DMS79 (cell line): ENCODE results near the gene RCAN2.
"Not testable (repeated sequence)": the region's sequence is repeated elsewhere in the genome, so short reads cannot be mapped to it uniquely, and the experiment has no call there.

Source experiments
- DNase-seq: peaks from one replicate; lab custom pipeline; 2025; lab: John Stamatoyannopoulos, UW

RCAN2 gene

GRCh38 chr6:46332448-46332847 is 158.8 kb downstream of the RCAN2 start:
- not testable (repeated sequence) for DNase-seq

DNA sequence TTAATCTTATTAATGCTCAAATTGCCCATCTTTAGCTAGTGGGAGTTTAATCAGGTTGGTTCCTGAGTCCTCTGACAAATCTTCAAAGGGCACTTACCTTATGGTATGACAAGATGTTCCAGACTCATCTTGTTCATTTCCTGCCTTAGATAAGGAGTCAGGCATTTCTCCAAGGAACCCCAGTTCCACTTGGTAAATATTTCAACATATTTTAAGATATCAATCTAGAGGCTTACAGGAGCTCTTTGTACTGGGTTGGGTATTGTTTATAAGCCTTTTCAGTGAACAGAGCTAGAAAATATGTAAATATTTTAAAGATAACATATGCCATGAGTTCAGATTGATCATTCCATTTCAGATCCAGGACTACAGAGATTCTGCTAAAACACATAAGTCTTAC is 159.8 kb downstream of the RCAN2 start:
- DNase-seq: no peak

DNA sequence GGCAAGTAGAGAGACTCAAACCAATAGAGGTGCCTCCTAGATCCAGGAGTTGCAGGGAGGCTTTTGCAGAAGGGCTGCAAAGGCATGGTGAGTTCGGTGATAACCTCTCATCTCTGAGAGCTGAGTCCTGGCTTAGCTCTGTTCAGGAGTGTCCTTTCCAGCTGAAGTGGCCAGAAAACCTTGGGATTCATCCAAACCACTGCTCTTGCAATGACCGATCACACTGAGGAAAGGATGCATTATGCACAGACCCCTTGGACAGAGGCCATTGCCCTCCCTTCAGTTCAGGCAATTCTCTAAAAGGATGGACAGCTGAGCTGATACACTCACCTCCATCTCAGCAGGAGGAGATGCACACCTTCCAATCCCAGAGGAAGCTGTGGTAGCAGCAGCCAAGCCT is 161.7 kb downstream of the RCAN2 start:
- DNase-seq: peak; percentile 65

- DNase-seq: no peak
These were observed 163.5 kb downstream of the RCAN2 start for GRCh38 chr6:46327779-46328178.

- peak; percentile 6 for DNase-seq
These were observed 165.4 kb downstream of the RCAN2 start for GRCh38 chr6:46325561-46326530.

DNA sequence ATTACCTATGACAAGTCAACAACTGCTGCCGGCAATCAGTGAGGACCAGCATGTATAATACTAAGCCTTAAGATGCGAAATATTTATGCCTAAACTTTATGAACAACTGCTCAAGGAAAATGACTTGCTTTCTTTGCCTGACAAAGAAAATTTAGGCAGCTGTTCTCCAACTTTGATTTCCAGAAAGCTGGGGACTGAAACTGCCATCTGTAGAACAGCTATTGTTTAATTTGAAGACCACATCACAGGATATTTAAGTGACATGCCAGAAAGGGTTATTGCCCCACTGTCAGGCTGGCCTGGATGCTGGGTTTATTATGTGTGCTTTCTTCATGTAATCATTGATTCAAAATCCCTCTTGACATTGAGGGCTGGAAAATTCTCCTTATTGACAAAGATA is 166.5 kb downstream of the RCAN2 start:
- DNase-seq: no peak

GRCh38 chr6:46323966-46324622 is 167.2 kb downstream of the RCAN2 start:
- no peak for DNase-seq

- DNase-seq: no peak
These were observed 167.8 kb downstream of the RCAN2 start for GRCh38 chr6:46323312-46323965.

GRCh38 chr6:46320505-46320904 is 170.7 kb downstream of the RCAN2 start:
- DNase-seq: no peak

DNA sequence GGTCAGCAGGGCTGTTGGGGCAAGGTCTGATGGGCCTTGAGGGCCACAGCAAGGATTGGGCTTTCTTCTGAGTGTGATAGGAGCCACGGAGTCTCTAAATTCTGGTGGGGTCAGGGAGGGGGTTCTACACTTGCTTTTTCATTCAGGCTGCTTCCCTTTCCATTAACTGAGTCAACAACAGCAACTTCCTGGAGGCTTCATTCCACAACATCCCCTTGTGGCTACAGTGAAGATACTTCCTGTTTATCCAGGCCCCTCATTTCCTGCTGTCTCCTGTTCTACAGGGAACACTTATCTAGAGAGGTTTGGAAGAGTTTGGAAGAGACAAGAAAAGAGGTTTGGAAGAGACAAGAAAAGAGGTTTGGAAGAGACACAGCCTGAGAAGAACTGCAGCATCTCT is 175.7 kb downstream of the RCAN2 start:
- DNase-seq: no peak

DNA sequence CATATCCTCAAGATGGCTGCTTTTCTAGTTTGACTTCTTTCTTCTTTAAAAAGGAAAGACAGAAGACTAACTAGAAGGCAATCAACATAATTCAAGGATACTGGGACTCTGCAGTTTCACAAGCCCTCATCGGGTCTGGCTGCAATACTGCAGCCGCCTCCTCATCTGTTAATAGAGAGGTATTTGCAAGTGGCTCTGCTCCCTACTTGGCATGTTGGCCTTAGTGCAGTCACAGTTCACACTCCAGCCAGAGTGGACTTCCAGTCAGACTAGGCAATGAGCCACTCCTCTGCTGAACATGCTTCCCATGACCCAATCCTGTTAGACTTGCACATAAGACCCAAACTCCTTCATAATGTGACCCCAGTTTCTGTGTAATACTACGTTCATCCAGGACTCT is 178.6 kb downstream of the RCAN2 start:
- DNase-seq: no peak

GRCh38 chr6:46310196-46310595 is 181.1 kb downstream of the RCAN2 start:
- no peak for DNase-seq

- DNase-seq: no peak
These were observed 184.8 kb downstream of the RCAN2 start for GRCh38 chr6:46306431-46306830.

GRCh38 chr6:46305833-46306232 is 185.4 kb downstream of the RCAN2 start:
- DNase-seq: no peak

DNA sequence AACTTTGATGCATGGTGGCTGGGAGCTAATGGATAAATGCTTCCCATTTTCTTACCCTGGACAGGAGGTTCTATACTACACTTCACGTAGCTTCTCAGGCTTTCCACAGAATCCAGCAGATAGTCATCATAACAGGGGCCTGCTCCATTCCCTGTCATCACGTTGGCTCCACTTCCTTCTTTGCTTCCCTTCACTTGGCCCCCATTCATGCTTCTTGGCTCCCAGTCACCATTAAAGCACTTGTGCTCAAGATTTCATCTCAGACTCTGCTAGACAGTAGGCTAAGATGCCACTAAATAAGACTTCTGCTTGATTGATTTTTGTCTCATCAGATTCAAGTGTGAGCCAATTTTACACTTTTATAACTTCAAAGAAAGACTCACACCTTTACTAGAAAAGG is 186.0 kb downstream of the RCAN2 start:
- no peak for DNase-seq

- no peak for DNase-seq
These were observed 188.4 kb downstream of the RCAN2 start for GRCh38 chr6:46302816-46303215.

GRCh38 chr6:46302176-46302575 is 189.1 kb downstream of the RCAN2 start:
- no peak for DNase-seq

- DNase-seq: no peak
These were observed 192.0 kb downstream of the RCAN2 start for GRCh38 chr6:46299253-46299652.

GRCh38 chr6:46296586-46296985 is 194.7 kb downstream of the RCAN2 start:
- DNase-seq: no peak

GRCh38 chr6:46293641-46294316 is 197.5 kb downstream of the RCAN2 start:
- no peak for DNase-seq

DNA sequence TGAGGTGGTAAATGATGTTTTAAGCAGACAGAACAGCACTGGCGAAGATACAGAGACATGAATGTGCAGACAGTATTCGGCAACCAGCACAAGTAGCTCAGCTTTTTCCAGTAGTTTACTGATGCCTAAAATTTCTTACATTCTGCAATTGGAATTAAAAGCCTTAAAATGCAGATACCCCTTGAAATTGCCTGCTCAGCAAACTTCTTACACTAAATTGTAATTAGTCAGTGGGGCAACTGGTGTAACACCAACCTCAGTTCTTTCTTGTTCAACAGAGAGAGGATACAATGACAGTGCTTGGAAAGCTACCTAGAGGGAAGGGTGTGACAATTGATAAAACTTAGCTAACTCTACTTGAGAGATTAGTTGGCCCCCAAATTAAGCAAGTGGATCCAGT is 199.4 kb downstream of the RCAN2 start:
- DNase-seq: no peak

- no peak for DNase-seq
These were observed 200.0 kb downstream of the RCAN2 start for GRCh38 chr6:46291275-46291633.
